ENCODE data around the gene TMEM38B. TPM values are rescaled to one million over a fixed set of nuclear protein-coding genes. Genes with fewer than 3 reads are reported as not detected.

TMEM38B gene
- total RNA-seq, 1 donor from 2014 or later, result 9.3 TPM

DNA sequence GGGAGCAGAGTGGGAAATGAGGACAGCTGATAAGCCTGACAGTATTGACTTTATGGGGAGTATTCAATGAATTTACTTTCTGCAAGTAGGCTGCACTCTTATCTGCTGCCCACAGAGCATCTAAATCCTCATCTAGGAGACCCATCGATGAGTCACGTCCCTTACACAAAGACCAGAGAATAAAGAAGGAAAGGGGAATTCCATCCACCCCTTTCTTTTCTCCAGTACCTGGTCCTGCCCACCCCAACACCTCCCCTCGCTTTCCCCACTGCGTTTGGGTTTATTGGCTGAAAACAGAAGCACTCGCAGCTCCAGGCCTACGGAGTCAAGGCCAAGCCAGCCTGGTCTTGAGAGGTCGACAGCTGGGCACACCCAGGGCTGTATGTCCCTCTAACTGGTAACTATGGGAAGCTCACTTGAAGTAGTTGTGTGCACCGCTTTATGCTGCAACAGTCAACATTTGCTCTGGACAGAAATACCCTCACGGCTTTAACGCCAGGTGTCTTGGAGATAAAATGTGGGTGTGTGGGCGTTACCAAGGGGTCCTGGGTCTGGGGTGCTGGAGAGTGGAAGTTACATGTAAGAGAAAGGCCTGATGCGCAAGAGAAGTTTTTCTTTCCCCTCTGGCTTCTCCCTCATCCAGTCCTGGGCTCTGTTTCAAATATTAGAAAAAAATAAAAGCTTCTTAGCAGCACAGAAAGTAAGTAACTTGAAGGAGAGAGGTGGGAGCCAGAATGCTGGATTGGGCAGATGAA lies 46.6 kb upstream of the TMEM38B start:
- H3K4me2 ChIP-seq (ENCODE audit: low read length), result no peak overlapping the region
- no peaks in the 10 kb centered on the region for H4K20me1 ChIP-seq (ENCODE audit: insufficient read depth, low read length)
- peaks cover 2% of the 10 kb centered on the region for H3K27me3 Mint-ChIP-seq (ENCODE audit: low read depth, unreplicated experiment)
- H3K4me3 ChIP-seq (ENCODE audit: insufficient read depth, low read depth, low read length), result no peak overlapping the region
- H3K36me3 ChIP-seq (ENCODE audit: insufficient read depth, low read length), result no peaks in the 10 kb centered on the region
- no peaks in the 10 kb centered on the region for H3K4me1 Mint-ChIP-seq (ENCODE audit: low read depth, unreplicated experiment)
- FAIRE-seq, result no peak
- no peak overlapping the region for H3K27ac ChIP-seq (ENCODE audit: low read depth, low read length)
- no peak overlapping the region for H3K4me3 Mint-ChIP-seq (ENCODE audit: unreplicated experiment)
- H3K9ac ChIP-seq (ENCODE audit: low read length), result no peak overlapping the region
- no peaks in the 10 kb centered on the region for H3K79me2 ChIP-seq (ENCODE audit: insufficient read depth, low read length)
- peaks cover 3% of the 10 kb centered on the region for H3K9me3 Mint-ChIP-seq (ENCODE audit: unreplicated experiment)
- H3K36me3 Mint-ChIP-seq (ENCODE audit: low read depth, unreplicated experiment), result no peaks in the 10 kb centered on the region
- no peaks in the 10 kb centered on the region for H3K4me1 ChIP-seq (ENCODE audit: insufficient read depth, low read length)
- DNase-seq (ENCODE audit: low read depth), result peak; percentile 12
- no peak overlapping the region for H3K27ac Mint-ChIP-seq (ENCODE audit: unreplicated experiment)
- TF ChIP-seq EZH2 (IDR thresholded peaks at IDR 0.05; ENCODE audit: insufficient read depth, low read length) (no peak), CTCF (IDR thresholded peaks at IDR 0.05; ENCODE audit: insufficient read depth, low read depth, low read length) (no peak)
- no peak overlapping the region for H2AFZ ChIP-seq (ENCODE audit: low read depth, low read length)
- H3K27me3 ChIP-seq (ENCODE audit: insufficient read depth, low read length), result no peaks in the 10 kb centered on the region
- no peaks in the 10 kb centered on the region for H3K9me3 ChIP-seq (ENCODE audit: insufficient read depth, low read depth, low read length)

DNA sequence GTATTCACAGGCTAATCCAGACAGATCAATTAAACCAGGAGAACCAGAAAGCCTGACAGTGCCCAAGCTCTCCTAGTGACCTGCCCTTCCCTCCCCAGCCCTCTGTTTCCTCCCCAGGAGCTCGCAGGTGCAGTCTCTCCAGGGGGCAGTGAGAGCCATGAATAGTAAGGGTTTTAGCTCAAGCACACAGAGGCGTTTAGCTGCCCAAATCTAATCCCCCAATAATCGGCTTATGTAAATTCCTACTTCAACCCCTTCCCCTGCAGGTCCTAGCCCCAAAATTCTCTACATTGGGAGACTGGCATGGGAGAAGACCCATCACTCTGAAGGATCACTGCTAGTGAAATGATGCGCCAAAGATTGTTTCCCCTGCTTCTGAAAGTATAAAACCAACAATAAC lies 42.5 kb upstream of the TMEM38B start:
- no peaks in the 10 kb centered on the region for H3K36me3 ChIP-seq (ENCODE audit: insufficient read depth, low read length)
- DNase-seq (ENCODE audit: low read depth) (no peak), FAIRE-seq (no peak)
- peaks cover 5% of the 10 kb centered on the region for H3K4me1 ChIP-seq (ENCODE audit: insufficient read depth, low read length)
- Mint-ChIP-seq H3K4me3 (ENCODE audit: unreplicated experiment) (no peak overlapping the region), H3K27ac (ENCODE audit: unreplicated experiment) (no peak overlapping the region), H3K4me1 (ENCODE audit: low read depth, unreplicated experiment) (no peaks in the 10 kb centered on the region), H3K36me3 (ENCODE audit: low read depth, unreplicated experiment) (no peaks in the 10 kb centered on the region), H3K9me3 (ENCODE audit: unreplicated experiment) (peaks cover 3% of the 10 kb centered on the region), H3K27me3 (ENCODE audit: low read depth, unreplicated experiment) (peaks cover 19% of the 10 kb centered on the region)
- H3K4me3 ChIP-seq (ENCODE audit: insufficient read depth, low read depth, low read length), result no peak overlapping the region
- H4K20me1 ChIP-seq (ENCODE audit: insufficient read depth, low read length), result no peaks in the 10 kb centered on the region
- H3K9me3 ChIP-seq (ENCODE audit: insufficient read depth, low read depth, low read length), result no peaks in the 10 kb centered on the region
- no peak overlapping the region for H3K4me2 ChIP-seq (ENCODE audit: low read length)
- H3K27ac ChIP-seq (ENCODE audit: low read depth, low read length), result no peak overlapping the region
- no peak overlapping the region for H2AFZ ChIP-seq (ENCODE audit: low read depth, low read length)
- H3K27me3 ChIP-seq (ENCODE audit: insufficient read depth, low read length), result peaks cover 7% of the 10 kb centered on the region
- TF ChIP-seq CTCF (IDR thresholded peaks at IDR 0.05; ENCODE audit: insufficient read depth, low read depth, low read length) (no peak), EZH2 (IDR thresholded peaks at IDR 0.05; ENCODE audit: insufficient read depth, low read length) (no peak)
- H3K79me2 ChIP-seq (ENCODE audit: insufficient read depth, low read length), result no peaks in the 10 kb centered on the region
- no peak overlapping the region for H3K9ac ChIP-seq (ENCODE audit: low read length)
